ENCODE measurements around the gene LGALS14.
"Not testable (repeated sequence)": the region's sequence is repeated elsewhere in the genome, so short reads cannot be mapped to it uniquely, and the experiment has no call there.

The LGALS14 gene

GRCh38 chr19:39704181-39705044 is at the start of gene LGALS14:
Gene LGALS14, plus strand, starts transcription at chr19:39704481. Its CDS starts 48 bp downstream, at chr19:39704529.
- DNase-seq (ENCODE audit: extremely low read depth in 1 of 2, low read depth in 1 of 2), result no peak

- DNase-seq (ENCODE audit: extremely low read depth in 1 of 2, low read depth in 1 of 2), result no peak
These were observed 48.7 kb upstream of the LGALS14 start, which contains the start of gene LGALS16 for GRCh38 chr19:39655613-39656012. Gene LGALS16, plus strand, starts transcription at chr19:39655913. Its CDS starts 49 bp downstream, at chr19:39655962.

- no peak for DNase-seq (ENCODE audit: extremely low read depth in 1 of 2, low read depth in 1 of 2)
These were observed 44.5 kb upstream of the LGALS14 start for GRCh38 chr19:39659791-39660190.

- no peak for DNase-seq (ENCODE audit: extremely low read depth in 1 of 2, low read depth in 1 of 2)
These were observed 43.6 kb upstream of the LGALS14 start for GRCh38 chr19:39660661-39661060.

GRCh38 chr19:39661565-39661964 is 42.7 kb upstream of the LGALS14 start:
- no peak for DNase-seq (ENCODE audit: extremely low read depth in 1 of 2, low read depth in 1 of 2)

- not testable (repeated sequence) for DNase-seq (ENCODE audit: extremely low read depth in 1 of 2, low read depth in 1 of 2)
These were observed 34.4 kb upstream of the LGALS14 start for GRCh38 chr19:39669860-39670259.

- no peak for DNase-seq (ENCODE audit: extremely low read depth in 1 of 2, low read depth in 1 of 2)
These were observed 33.3 kb upstream of the LGALS14 start for GRCh38 chr19:39670998-39671397.

GRCh38 chr19:39671739-39672363 is 32.4 kb upstream of the LGALS14 start:
- no peak for DNase-seq (ENCODE audit: extremely low read depth in 1 of 2, low read depth in 1 of 2)

GRCh38 chr19:39672473-39672872 is 31.8 kb upstream of the LGALS14 start:
- no peak for DNase-seq (ENCODE audit: extremely low read depth in 1 of 2, low read depth in 1 of 2)

GRCh38 chr19:39673862-39674261 is 30.4 kb upstream of the LGALS14 start:
- DNase-seq (ENCODE audit: extremely low read depth in 1 of 2, low read depth in 1 of 2), result not testable (repeated sequence)

- DNase-seq (ENCODE audit: extremely low read depth in 1 of 2, low read depth in 1 of 2), result no peak
These were observed 28.3 kb upstream of the LGALS14 start for GRCh38 chr19:39676004-39676403.

GRCh38 chr19:39677961-39678889 is 26.1 kb upstream of the LGALS14 start:
- no peak for DNase-seq (ENCODE audit: extremely low read depth in 1 of 2, low read depth in 1 of 2)

GRCh38 chr19:39679056-39679790 is 25.1 kb upstream of the LGALS14 start:
- no peak for DNase-seq (ENCODE audit: extremely low read depth in 1 of 2, low read depth in 1 of 2)

GRCh38 chr19:39679791-39680168 is 24.5 kb upstream of the LGALS14 start:
- DNase-seq (ENCODE audit: extremely low read depth in 1 of 2, low read depth in 1 of 2), result no peak

GRCh38 chr19:39680593-39680992 is 23.7 kb upstream of the LGALS14 start:
- no peak for DNase-seq (ENCODE audit: extremely low read depth in 1 of 2, low read depth in 1 of 2)

- DNase-seq (ENCODE audit: extremely low read depth in 1 of 2, low read depth in 1 of 2), result no peak
These were observed 22.9 kb upstream of the LGALS14 start for GRCh38 chr19:39681416-39681815.

- no peak for DNase-seq (ENCODE audit: extremely low read depth in 1 of 2, low read depth in 1 of 2)
These were observed 20.0 kb upstream of the LGALS14 start for GRCh38 chr19:39684267-39684666.

GRCh38 chr19:39686739-39687138 is 17.5 kb upstream of the LGALS14 start:
- no peak for DNase-seq (ENCODE audit: extremely low read depth in 1 of 2, low read depth in 1 of 2)

- DNase-seq (ENCODE audit: extremely low read depth in 1 of 2, low read depth in 1 of 2), result not testable (repeated sequence)
These were observed 15.6 kb upstream of the LGALS14 start for GRCh38 chr19:39688637-39689036.

- DNase-seq (ENCODE audit: extremely low read depth in 1 of 2, low read depth in 1 of 2), result no peak
These were observed 12.1 kb upstream of the LGALS14 start for GRCh38 chr19:39692166-39692565.

Measured in activated CD8-positive, alpha-beta memory T cell treated with anti-CD3 and anti-CD28 coated beads for 1 hour (primary cell).